Measurements from ENCODE around the gene NUMBL.

Gene NUMBL

GRCh38 chr19:40691421-40692211, 1.2 kb upstream of the NUMBL start:
- DNase-seq (ENCODE audit: low read depth in 4 of 4, low spot score in 1 of 4), result no peak

- DNase-seq (ENCODE audit: low read depth in 4 of 4, low spot score in 1 of 4), result peak; percentile 78 to 91 (median 86)
These were observed 406 bp upstream of the NUMBL start for GRCh38 chr19:40690693-40691420.

GRCh38 chr19:40689339-40690049, 957 bp downstream of the NUMBL start:
- no peak for DNase-seq (ENCODE audit: low read depth in 4 of 4, low spot score in 1 of 4)

GRCh38 chr19:40688987-40689338, 1.5 kb downstream of the NUMBL start:
- no peak for DNase-seq (ENCODE audit: low read depth in 4 of 4, low spot score in 1 of 4)

- DNase-seq (ENCODE audit: low read depth in 4 of 4, low spot score in 1 of 4), result no peak
These were observed 2.1 kb downstream of the NUMBL start for GRCh38 chr19:40688309-40688708.

GRCh38 chr19:40687525-40688016, 2.9 kb downstream of the NUMBL start:
- no peak for DNase-seq (ENCODE audit: low read depth in 4 of 4, low spot score in 1 of 4)

GRCh38 chr19:40686882-40687524, 3.4 kb downstream of the NUMBL start:
- no peak for DNase-seq (ENCODE audit: low read depth in 4 of 4, low spot score in 1 of 4)

GRCh38 chr19:40685563-40685962, 4.9 kb downstream of the NUMBL start:
- no peak for DNase-seq (ENCODE audit: low read depth in 4 of 4, low spot score in 1 of 4)

GRCh38 chr19:40685016-40685526, 5.4 kb downstream of the NUMBL start:
- no peak for DNase-seq (ENCODE audit: low read depth in 4 of 4, low spot score in 1 of 4)

- no peak for DNase-seq (ENCODE audit: low read depth in 4 of 4, low spot score in 1 of 4)
These were observed 6.2 kb downstream of the NUMBL start for GRCh38 chr19:40684280-40684679.

GRCh38 chr19:40683437-40683836, 7.0 kb downstream of the NUMBL start:
- no peak for DNase-seq (ENCODE audit: low read depth in 4 of 4, low spot score in 1 of 4)

- no peak for DNase-seq (ENCODE audit: low read depth in 4 of 4, low spot score in 1 of 4)
These were observed 8.0 kb downstream of the NUMBL start for GRCh38 chr19:40682431-40682964.

GRCh38 chr19:40681039-40681438, 9.4 kb downstream of the NUMBL start:
- DNase-seq (ENCODE audit: low read depth in 4 of 4, low spot score in 1 of 4), result no peak

- no peak for DNase-seq (ENCODE audit: low read depth in 4 of 4, low spot score in 1 of 4)
These were observed 13.3 kb downstream of the NUMBL start for GRCh38 chr19:40677156-40677555.

GRCh38 chr19:40674291-40674690, 16.2 kb downstream of the NUMBL start:
- no peak for DNase-seq (ENCODE audit: low read depth in 4 of 4, low spot score in 1 of 4)

GRCh38 chr19:40673397-40673796, 17.1 kb downstream of the NUMBL start:
- no peak for DNase-seq (ENCODE audit: low read depth in 4 of 4, low spot score in 1 of 4)

- no peak for DNase-seq (ENCODE audit: low read depth in 4 of 4, low spot score in 1 of 4)
These were observed 17.7 kb downstream of the NUMBL start for GRCh38 chr19:40672573-40673299.

GRCh38 chr19:40672038-40672437, 18.4 kb downstream of the NUMBL start:
- DNase-seq (ENCODE audit: low read depth in 4 of 4, low spot score in 1 of 4), result no peak

- no peak for DNase-seq (ENCODE audit: low read depth in 4 of 4, low spot score in 1 of 4)
These were observed 19.0 kb downstream of the NUMBL start for GRCh38 chr19:40671404-40671803.

GRCh38 chr19:40668991-40669614, 21.3 kb downstream of the NUMBL start:
- no peak for DNase-seq (ENCODE audit: low read depth in 4 of 4, low spot score in 1 of 4)
